A673 (cell line): ENCODE results near the gene MINDY4. TPM values are rescaled to one million over a fixed set of nuclear protein-coding genes. Genes with fewer than 3 reads are reported as not detected.

Experiments used
- BruUV-seq: library from RNA; stranded (reverse); fragments of 400-500 nt; replicated peaks from 2 replicates; lab custom pipeline; 2021; lab: Mats Ljungman, UMichigan
- CTCF ChIA-PET: fragments of 300-600 bp; sonication (Branson Sonifier 250); formaldehyde crosslinking; loops from one replicate; lab custom pipeline; 2022; ENCODE audit warnings: antibody characterized with exemption; lab: Charles Lee
- POLR2A ChIA-PET: fragments of 300-600 bp; sonication (Branson Sonifier 250); formaldehyde crosslinking; loops from one replicate; lab custom pipeline; 2022; ENCODE audit warnings: antibody characterized with exemption; ENCODE audit not compliant: low non-redundant PET; lab: Charles Lee
- DNase-seq: peaks from one replicate; pipeline ENCODE4 v3.0.0-alpha.2; 2015; ENCODE audit warnings: low spot score
- H3K27ac ChIP-seq: fragments of 200-600 bp; sonication (generic); 2 replicates; pipeline ENCODE4 v1.5.1; 2016; ENCODE audit warnings: mixed run types, low read depth, mild to moderate bottlenecking, mixed read lengths, antibody characterized with exemption, low read length; ENCODE audit not compliant: poor library complexity, severe bottlenecking
- H3K27me3 ChIP-seq: fragments of 200-600 bp; sonication (generic); replicated peaks from 2 replicates; pipeline ENCODE4 v1.6.1; 2017; ENCODE audit warnings: mixed run types, low read depth, mild to moderate bottlenecking, mixed read lengths, antibody characterized with exemption, low read length; ENCODE audit not compliant: insufficient read depth, poor library complexity
- H3K36me3 ChIP-seq: fragments of 200-600 bp; sonication (generic); 2 replicates; pipeline ENCODE4 v1.6.1; 2016; ENCODE audit warnings: mixed run types, mild to moderate bottlenecking, mixed read lengths, antibody characterized with exemption, low read length; ENCODE audit not compliant: insufficient read depth, poor library complexity, severe bottlenecking
- H3K4me1 ChIP-seq: fragments of 200-600 bp; sonication (generic); 2 replicates; pipeline ENCODE4 v1.6.1; 2017; ENCODE audit warnings: mixed run types, mild to moderate bottlenecking, mixed read lengths, antibody characterized with exemption, low read length; ENCODE audit not compliant: insufficient read depth, poor library complexity, severe bottlenecking
- H3K4me3 ChIP-seq: fragments of 200-600 bp; sonication (generic); 2 replicates; pipeline ENCODE4 v1.5.1; 2016; ENCODE audit warnings: low read depth, mixed run types, mild to moderate bottlenecking, mixed read lengths, low read length; ENCODE audit not compliant: poor library complexity, severe bottlenecking
- H3K9me3 ChIP-seq: fragments of 200-600 bp; sonication (generic); 2 replicates; pipeline ENCODE4 v1.6.1; 2016; ENCODE audit warnings: mixed run types, low read depth, mild to moderate bottlenecking, mixed read lengths, antibody characterized with exemption, low read length; ENCODE audit not compliant: poor library complexity, severe bottlenecking
- EZH2 ChIP-seq: fragments of 200-600 bp; sonication (generic); IDR thresholded peaks from 2 replicates; pipeline ENCODE4 v1.6.1; 2017; ENCODE audit warnings: borderline replicate concordance, low read depth, mild to moderate bottlenecking, mixed read lengths, antibody characterized with exemption, low read length; ENCODE audit not compliant: poor library complexity, severe bottlenecking
- intact Hi-C: fragments of 100-400 bp; cut with micrococcal nuclease; formaldehyde crosslinking; loops from one replicate; pipeline ENCODE4 v1.10.0; 2022; ENCODE audit not compliant: unreplicated experiment
- total RNA-seq: library from RNA; stranded (reverse); gene quantifications from 2 replicates; pipeline ENCODE4 v1.2.3, GENCODE V29; 2021
- TF ChIP-seq, protein P1 (sequence below): fragments of 300-800, 200-600 bp; sonication (generic); conservative IDR thresholded peaks from 2 replicates; pipeline ENCODE4 v1.5.1; 2017; ENCODE audit warnings: low read depth, mild to moderate bottlenecking, antibody characterized with exemption, low read length, moderate library complexity, mixed read lengths

MINDY4 gene
- total RNA-seq, 1 experiment from 2014 or later, result 3.8 TPM

DNA sequence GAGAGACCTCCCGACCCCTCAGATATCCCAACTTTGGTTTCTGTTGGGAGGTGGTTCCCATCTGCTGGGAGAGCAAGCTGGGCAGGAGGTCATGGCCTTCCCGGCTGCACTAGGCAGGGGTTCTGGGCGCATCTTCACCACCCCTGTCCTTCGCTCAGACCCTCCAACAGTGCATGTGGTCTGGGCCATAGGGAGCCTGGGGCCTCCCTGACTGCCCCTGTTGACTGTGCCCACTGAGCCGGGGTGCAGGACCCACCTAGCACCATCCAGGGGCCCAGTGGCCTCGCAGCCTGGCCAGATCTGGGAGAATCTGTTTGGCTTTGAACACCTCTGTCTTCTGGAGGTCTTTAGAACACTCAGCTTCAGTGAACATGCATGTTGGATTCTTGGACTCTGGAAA lies 38.0 kb upstream of the MINDY4 start:
- peaks cover 7% of the 10 kb centered on the region for H3K27me3 ChIP-seq
- H3K27ac ChIP-seq, result no peak overlapping the region
- H3K4me3 ChIP-seq, result no peak overlapping the region
- no peak for DNase-seq
- ChIA-PET CTCF (no interaction called here), POLR2A (no interaction called here)
- H3K4me1 ChIP-seq, result no peaks in the 10 kb centered on the region
- TF ChIP-seq, protein P1, sequence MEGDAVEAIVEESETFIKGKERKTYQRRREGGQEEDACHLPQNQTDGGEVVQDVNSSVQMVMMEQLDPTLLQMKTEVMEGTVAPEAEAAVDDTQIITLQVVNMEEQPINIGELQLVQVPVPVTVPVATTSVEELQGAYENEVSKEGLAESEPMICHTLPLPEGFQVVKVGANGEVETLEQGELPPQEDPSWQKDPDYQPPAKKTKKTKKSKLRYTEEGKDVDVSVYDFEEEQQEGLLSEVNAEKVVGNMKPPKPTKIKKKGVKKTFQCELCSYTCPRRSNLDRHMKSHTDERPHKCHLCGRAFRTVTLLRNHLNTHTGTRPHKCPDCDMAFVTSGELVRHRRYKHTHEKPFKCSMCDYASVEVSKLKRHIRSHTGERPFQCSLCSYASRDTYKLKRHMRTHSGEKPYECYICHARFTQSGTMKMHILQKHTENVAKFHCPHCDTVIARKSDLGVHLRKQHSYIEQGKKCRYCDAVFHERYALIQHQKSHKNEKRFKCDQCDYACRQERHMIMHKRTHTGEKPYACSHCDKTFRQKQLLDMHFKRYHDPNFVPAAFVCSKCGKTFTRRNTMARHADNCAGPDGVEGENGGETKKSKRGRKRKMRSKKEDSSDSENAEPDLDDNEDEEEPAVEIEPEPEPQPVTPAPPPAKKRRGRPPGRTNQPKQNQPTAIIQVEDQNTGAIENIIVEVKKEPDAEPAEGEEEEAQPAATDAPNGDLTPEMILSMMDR, result no peak
- no peak for TF ChIP-seq EZH2
- no peaks in the 10 kb centered on the region for H3K9me3 ChIP-seq
- no TSS peak for BruUV-seq
- intact Hi-C loops, result no loop called here
- no peaks in the 10 kb centered on the region for H3K36me3 ChIP-seq

DNA sequence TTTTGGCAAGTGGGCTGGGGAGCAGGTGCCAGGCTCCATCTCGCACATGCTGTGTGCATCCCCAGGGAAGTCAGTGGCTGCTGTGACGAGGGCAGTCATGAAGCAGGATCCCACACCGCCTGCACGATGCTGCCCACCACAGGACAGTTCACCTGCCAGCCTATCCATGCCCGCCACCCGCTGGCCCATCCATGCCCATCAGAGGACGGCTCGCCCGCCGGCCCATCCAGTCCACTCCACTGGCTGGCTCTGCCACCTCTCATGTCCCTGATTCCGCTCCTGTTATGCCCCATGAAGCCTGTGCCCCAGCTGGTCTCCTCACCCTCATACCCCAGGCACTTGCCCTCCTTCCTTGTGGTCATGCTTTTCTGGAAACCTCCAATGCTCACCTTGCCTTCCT lies 37.5 kb upstream of the MINDY4 start:
- no peaks in the 10 kb centered on the region for H3K36me3 ChIP-seq
- no peak overlapping the region for H3K27ac ChIP-seq
- H3K9me3 ChIP-seq, result no peaks in the 10 kb centered on the region
- ChIA-PET CTCF (no interaction called here), POLR2A (no interaction called here)
- H3K4me3 ChIP-seq, result no peak overlapping the region
- no TSS peak for BruUV-seq
- H3K27me3 ChIP-seq, result peaks cover 4% of the 10 kb centered on the region
- no peak for DNase-seq
- TF ChIP-seq EZH2, result no peak
- TF ChIP-seq, protein P1, result no peak
- intact Hi-C loops, result no loop called here
- H3K4me1 ChIP-seq, result no peaks in the 10 kb centered on the region

DNA sequence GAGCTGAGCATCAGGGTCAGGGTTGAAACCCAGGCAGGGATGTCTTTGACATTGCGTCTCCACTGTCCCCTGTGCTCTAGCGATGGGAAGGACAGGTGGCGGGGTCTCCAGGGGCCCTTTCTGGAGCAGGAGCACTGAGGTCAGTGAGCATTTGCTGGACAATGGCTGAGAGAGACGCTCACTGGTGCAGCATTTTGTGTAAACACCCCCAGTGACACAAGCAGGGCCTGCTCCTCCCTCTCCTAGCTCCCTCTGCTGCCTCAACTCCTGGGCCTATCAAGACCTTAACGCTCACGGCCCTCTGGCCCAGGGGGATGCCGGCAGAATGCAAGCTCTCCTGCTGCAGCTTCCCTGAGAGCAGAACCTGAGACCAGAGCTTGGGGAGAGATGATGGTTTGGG lies 36.7 kb upstream of the MINDY4 start:
- no peak overlapping the region for H3K4me3 ChIP-seq
- H3K27me3 ChIP-seq, result no peaks in the 10 kb centered on the region
- H3K36me3 ChIP-seq, result no peaks in the 10 kb centered on the region
- no TSS peak for BruUV-seq
- no peak overlapping the region for H3K27ac ChIP-seq
- no peaks in the 10 kb centered on the region for H3K9me3 ChIP-seq
- ChIA-PET POLR2A (no interaction called here), CTCF (no interaction called here)
- TF ChIP-seq, protein P1, result no peak
- TF ChIP-seq EZH2, result no peak
- no peaks in the 10 kb centered on the region for H3K4me1 ChIP-seq
- intact Hi-C loops, result no loop called here
- DNase-seq, result no peak
